Fibroblast of lung (primary cell): ENCODE measurements around the gene RGS3. TPM values are rescaled to one million over a fixed set of nuclear protein-coding genes. Genes with fewer than 3 reads are reported as not detected.

Experiments used
- DNase-seq, 2 donors: peaks; one replicate each; pipeline versions ENCODE4 v3.0.0 to v3.0.0-alpha.2; 2010; ENCODE audit warnings: low read depth in 2 of 2
- H2AFZ ChIP-seq: 2 replicates; pipeline ENCODE4 v1.5.1; 2012; ENCODE audit warnings: low read length, control low read depth, inconsistent platforms
- H3K27ac ChIP-seq: 2 replicates; pipeline ENCODE4 v1.5.1; 2011; ENCODE audit warnings: low read length, control low read depth; ENCODE audit not compliant: insufficient read depth
- H3K27me3 ChIP-seq: 2 replicates; pipeline ENCODE4 v1.5.1; 2011; ENCODE audit warnings: mild to moderate bottlenecking, low read length; ENCODE audit not compliant: control insufficient read depth, insufficient read depth
- H3K36me3 ChIP-seq: 2 replicates; pipeline ENCODE4 v1.5.1; 2011; ENCODE audit warnings: low read length; ENCODE audit not compliant: control insufficient read depth, insufficient read depth
- H3K4me1 ChIP-seq: 2 replicates; pipeline ENCODE4 v1.5.1; 2011; ENCODE audit warnings: low read length; ENCODE audit not compliant: control insufficient read depth, insufficient read depth; ENCODE audit errors: extremely low read depth
- H3K4me2 ChIP-seq: 2 replicates; pipeline ENCODE4 v1.5.1; 2011; ENCODE audit warnings: low read length, control low read depth; ENCODE audit not compliant: insufficient read depth; ENCODE audit errors: extremely low read depth
- H3K4me3 ChIP-seq, 4 experiments: fragments of 200-600 bp in 1 of 4; sonication (generic) in 1 of 4; replicated peaks in 1 of 4; 2 replicates each; pipeline ENCODE4 v1.5.1; 2011 to 2016; ENCODE audit warnings: low read length in 4 of 4, low read depth in 3 of 4, mild to moderate bottlenecking in 3 of 4, control low read depth in 2 of 4, inconsistent platforms in 1 of 4, mixed read lengths in 1 of 4; ENCODE audit not compliant: insufficient read depth in 1 of 4; ENCODE audit errors: control extremely low read depth in 1 of 4
- H3K79me2 ChIP-seq: 2 replicates; pipeline ENCODE4 v1.5.1; 2012; ENCODE audit warnings: mild to moderate bottlenecking, low read length, inconsistent platforms; ENCODE audit not compliant: control insufficient read depth, insufficient read depth
- H3K9ac ChIP-seq: 2 replicates; pipeline ENCODE4 v1.5.1; 2011; ENCODE audit warnings: mild to moderate bottlenecking, low read length, control low read depth; ENCODE audit not compliant: insufficient read depth
- H3K9me3 ChIP-seq: 2 replicates; pipeline ENCODE4 v1.5.1; 2012; ENCODE audit warnings: low read depth, low read length; ENCODE audit not compliant: control insufficient read depth, insufficient read depth
- H4K20me1 ChIP-seq: 2 replicates; pipeline ENCODE4 v1.5.1; 2011; ENCODE audit warnings: low read length; ENCODE audit not compliant: control insufficient read depth, insufficient read depth; ENCODE audit errors: extremely low read depth
- EZH2 ChIP-seq: IDR thresholded peaks from 2 replicates; pipeline ENCODE4 v1.5.1; 2012; ENCODE audit warnings: low read length, control low read depth, mild to moderate bottlenecking; ENCODE audit errors: missing control alignments
- polyA plus RNA-seq, 2 donors: library from polyadenylated mRNA; depleted of rRNA in 1 of 2; stranded (reverse) in 1 of 2; unstranded in 1 of 2; fragments of >200 nt; gene quantifications; 2 replicates each; pipeline ENCODE4 v1.2.1, GENCODE V29; 2011 to 2012; ENCODE audit warnings: missing spikeins in 1 of 2
- total RNA-seq: library from RNA; depleted of rRNA; stranded (reverse); fragments of >200 nt; gene quantifications from 2 replicates; pipeline ENCODE4 v1.2.1, GENCODE V29; 2014
- TF ChIP-seq, protein P1 (sequence below), 2 donors: IDR thresholded peaks in 1 of 2; conservative IDR thresholded peaks in 1 of 2; 1 replicate in 1 of 2; 2 replicates in 1 of 2; pipeline ENCODE4 v1.5.1; 2011 to 2012; ENCODE audit warnings: low read length in 2 of 2, control low read depth in 1 of 2, inconsistent platforms in 1 of 2, low read depth in 1 of 2, mild to moderate bottlenecking in 1 of 2

The RGS3 gene
- total and polyA plus RNA-seq, 2 donors (not counting 1 experiment from before 2014, with no cell fraction given): 48.1 to 74.3 TPM

DNA sequence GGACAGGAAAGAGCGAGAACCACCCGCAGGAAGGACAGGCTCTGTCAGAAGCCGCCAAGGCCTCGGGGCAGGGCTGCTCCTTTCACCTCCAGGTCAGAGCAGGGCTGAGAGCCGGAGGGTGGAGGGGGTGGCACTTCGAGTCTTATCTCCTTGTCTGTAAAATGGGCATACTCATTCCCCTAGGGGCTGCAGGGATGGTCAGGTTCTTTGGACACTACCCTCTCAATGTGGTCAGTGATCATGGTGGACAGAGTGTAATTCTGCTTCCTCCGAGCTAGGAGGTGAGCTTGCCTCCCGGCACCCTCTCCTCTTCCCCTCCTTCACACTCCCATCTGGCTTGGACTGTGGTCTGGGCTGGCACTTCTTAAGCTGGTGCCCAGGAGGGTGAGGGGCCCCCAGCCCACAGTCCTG, 39.6 kb downstream of the RGS3 start:
- Histone ChIP-seq H2AFZ (no peak overlapping the region), H3K27me3 (no peaks in the 10 kb centered on the region), H3K4me1 (peaks cover 2% of the 10 kb centered on the region), H3K27ac (no peak overlapping the region), H3K4me2 (no peak overlapping the region), H3K9me3 (no peaks in the 10 kb centered on the region), H3K9ac (no peak overlapping the region), H3K36me3 (no peaks in the 10 kb centered on the region), H4K20me1 (no peaks in the 10 kb centered on the region), H3K4me3 (no peak overlapping the region), H3K79me2 (no peaks in the 10 kb centered on the region)
- DNase-seq: no peak
- no peak for TF ChIP-seq EZH2
- TF ChIP-seq, protein P1, sequence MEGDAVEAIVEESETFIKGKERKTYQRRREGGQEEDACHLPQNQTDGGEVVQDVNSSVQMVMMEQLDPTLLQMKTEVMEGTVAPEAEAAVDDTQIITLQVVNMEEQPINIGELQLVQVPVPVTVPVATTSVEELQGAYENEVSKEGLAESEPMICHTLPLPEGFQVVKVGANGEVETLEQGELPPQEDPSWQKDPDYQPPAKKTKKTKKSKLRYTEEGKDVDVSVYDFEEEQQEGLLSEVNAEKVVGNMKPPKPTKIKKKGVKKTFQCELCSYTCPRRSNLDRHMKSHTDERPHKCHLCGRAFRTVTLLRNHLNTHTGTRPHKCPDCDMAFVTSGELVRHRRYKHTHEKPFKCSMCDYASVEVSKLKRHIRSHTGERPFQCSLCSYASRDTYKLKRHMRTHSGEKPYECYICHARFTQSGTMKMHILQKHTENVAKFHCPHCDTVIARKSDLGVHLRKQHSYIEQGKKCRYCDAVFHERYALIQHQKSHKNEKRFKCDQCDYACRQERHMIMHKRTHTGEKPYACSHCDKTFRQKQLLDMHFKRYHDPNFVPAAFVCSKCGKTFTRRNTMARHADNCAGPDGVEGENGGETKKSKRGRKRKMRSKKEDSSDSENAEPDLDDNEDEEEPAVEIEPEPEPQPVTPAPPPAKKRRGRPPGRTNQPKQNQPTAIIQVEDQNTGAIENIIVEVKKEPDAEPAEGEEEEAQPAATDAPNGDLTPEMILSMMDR (conservative IDR thresholded peaks at IDR 0.05 in 1 of 2, IDR thresholded peaks at IDR 0.05 in 1 of 2; ENCODE audit: low read depth in 1 of 2, low read length in 2 of 2): no peak

DNA sequence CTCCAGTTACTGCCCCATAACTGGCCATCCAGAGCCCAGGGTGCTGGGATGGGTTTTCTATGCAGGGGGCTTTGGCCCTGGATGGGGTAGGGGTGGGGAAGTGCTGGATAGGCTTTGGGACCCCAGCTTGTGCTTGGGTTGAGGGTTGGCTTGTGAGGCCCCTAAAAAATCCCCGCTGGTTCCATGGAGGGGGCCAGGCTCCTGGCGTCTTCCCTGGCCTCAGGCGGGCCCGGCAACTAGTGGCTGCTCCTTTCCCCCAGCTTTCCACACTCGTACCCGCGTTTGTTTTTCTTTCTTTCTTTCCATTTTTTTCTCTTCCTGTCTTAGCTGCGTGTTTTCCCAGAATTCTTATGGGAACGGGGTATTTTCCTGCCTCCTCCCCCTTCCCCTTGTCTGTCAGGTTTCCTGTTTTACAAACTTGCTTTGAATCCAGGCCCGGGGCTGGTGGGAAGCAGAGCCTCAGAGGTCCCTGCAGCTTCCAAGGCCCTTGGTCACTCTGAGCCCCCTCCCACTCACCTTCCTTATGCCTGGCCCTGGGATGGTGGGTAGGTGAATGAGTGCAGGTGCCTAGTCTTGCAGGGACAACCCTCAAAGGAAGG, 40.2 kb downstream of the RGS3 start:
- Histone ChIP-seq H3K27me3 (no peaks in the 10 kb centered on the region), H4K20me1 (no peaks in the 10 kb centered on the region), H3K4me2 (no peak overlapping the region), H3K4me3 (no peak overlapping the region), H3K36me3 (no peaks in the 10 kb centered on the region), H3K9me3 (no peaks in the 10 kb centered on the region), H3K9ac (no peak overlapping the region), H2AFZ (no peak overlapping the region), H3K79me2 (no peaks in the 10 kb centered on the region), H3K4me1 (peaks cover 2% of the 10 kb centered on the region), H3K27ac (no peak overlapping the region)
- TF ChIP-seq, protein P1 (conservative IDR thresholded peaks at IDR 0.05 in 1 of 2, IDR thresholded peaks at IDR 0.05 in 1 of 2; ENCODE audit: low read depth in 1 of 2, low read length in 2 of 2): no peak
- TF ChIP-seq EZH2: no peak
- DNase-seq: peak in 1 of 2 donors; percentile 13

DNA sequence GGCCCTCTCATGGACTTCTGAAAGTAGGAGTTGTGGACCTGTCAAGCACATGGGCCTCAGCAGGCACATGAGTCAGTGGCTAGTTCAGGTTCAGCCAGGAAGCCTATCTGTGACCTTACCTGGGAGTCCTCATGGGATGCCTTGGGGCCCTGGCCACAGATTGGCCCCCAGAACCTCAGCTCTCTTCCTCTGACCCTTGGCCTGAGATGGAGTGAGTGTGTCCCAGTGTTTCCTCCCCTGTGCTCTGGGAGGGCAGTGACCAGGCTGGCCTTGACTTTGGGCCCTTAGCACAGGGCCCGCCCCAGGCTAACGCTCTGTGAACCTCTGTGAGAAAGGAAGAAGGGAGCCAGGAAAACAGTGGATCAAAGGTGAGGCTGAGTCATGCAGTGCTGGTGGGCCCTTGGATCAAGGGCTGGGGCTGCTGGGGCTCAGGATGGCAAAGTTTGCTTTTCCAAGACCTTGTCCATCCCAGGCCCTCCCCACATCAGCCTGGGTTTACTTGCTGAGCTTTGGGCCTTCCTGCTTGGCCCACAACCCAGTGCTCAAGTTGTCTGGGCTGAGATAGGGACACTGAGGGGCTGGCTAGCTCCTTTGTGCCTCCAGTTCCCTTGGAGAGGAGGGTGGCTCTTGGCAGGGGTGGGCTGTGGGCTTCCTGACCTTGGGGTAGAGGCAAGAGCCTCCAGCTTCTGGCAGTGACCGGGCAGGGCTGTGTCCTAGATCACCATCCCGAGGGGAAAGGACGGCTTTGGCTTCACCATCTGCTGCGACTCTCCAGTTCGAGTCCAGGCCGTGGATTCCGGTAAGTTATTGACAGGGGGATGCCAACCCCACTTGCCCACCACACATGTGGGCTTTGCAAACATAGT, 41.4 kb downstream of the RGS3 start:
- Histone ChIP-seq H3K79me2 (no peaks in the 10 kb centered on the region), H3K4me1 (peaks cover 2% of the 10 kb centered on the region), H4K20me1 (no peaks in the 10 kb centered on the region), H3K36me3 (no peaks in the 10 kb centered on the region), H2AFZ (no peak overlapping the region), H3K4me2 (no peak overlapping the region), H3K9ac (no peak overlapping the region), H3K27ac (no peak overlapping the region), H3K9me3 (no peaks in the 10 kb centered on the region), H3K4me3 (no peak overlapping the region), H3K27me3 (no peaks in the 10 kb centered on the region)
- TF ChIP-seq, protein P1 (conservative IDR thresholded peaks at IDR 0.05 in 1 of 2, IDR thresholded peaks at IDR 0.05 in 1 of 2; ENCODE audit: low read depth in 1 of 2, low read length in 2 of 2): no peak
- no peak for TF ChIP-seq EZH2
- peak in 1 of 2 donors; percentile 50 for DNase-seq
